Vagina (tissue), 2 donors: ENCODE data around the gene GLIPR1L1.

ENCODE experiments used
- POLR2A ChIP-seq, 2 donors: fragments of 450-650 bp; IDR thresholded peaks; one replicate each; pipeline ENCODE4 v1.6.1; 2017; ENCODE audit warnings: antibody characterized with exemption in 2 of 2, mild to moderate bottlenecking in 2 of 2, moderate library complexity in 2 of 2
- POLR2AphosphoS5 ChIP-seq, 2 donors: sonication (generic); formaldehyde crosslinking; IDR thresholded peaks; one replicate each; pipeline ENCODE4 v1.9.0; 2017; ENCODE audit warnings: antibody characterized with exemption in 2 of 2, mild to moderate bottlenecking in 2 of 2, low read depth in 1 of 2; ENCODE audit not compliant: insufficient read depth in 1 of 2
- TF ChIP-seq, protein P1 (sequence below), 3 experiments: fragments of 450-650 bp in 2 of 3; fragments of 200-600 bp in 1 of 3; sonication (generic) in 1 of 3; IDR thresholded peaks; one replicate each; pipeline ENCODE4 v1.5.1; 2017 to 2019; ENCODE audit warnings: antibody characterized with exemption in 3 of 3, mild to moderate bottlenecking in 2 of 3, moderate library complexity in 2 of 3

DNA sequence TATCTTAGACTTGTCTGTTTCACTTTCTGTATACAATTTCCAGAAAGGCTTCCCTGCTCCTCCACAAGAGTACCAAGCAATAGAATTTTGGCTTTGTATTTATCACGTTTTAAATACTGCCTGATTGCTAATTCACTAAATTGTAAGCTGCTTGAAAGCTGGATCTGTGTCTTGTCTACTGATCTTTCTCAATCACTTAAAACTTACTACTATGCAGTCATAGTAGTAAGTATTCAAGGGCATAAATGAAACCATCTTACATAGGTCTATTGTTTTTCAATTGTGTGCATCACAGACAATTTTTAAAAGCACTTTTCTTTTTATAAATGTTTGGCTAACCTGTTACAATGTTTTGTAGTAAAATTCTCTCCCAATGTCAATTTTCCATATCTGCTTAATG is 55.2 kb downstream of the GLIPR1L1 start:
- TF ChIP-seq, protein P1, sequence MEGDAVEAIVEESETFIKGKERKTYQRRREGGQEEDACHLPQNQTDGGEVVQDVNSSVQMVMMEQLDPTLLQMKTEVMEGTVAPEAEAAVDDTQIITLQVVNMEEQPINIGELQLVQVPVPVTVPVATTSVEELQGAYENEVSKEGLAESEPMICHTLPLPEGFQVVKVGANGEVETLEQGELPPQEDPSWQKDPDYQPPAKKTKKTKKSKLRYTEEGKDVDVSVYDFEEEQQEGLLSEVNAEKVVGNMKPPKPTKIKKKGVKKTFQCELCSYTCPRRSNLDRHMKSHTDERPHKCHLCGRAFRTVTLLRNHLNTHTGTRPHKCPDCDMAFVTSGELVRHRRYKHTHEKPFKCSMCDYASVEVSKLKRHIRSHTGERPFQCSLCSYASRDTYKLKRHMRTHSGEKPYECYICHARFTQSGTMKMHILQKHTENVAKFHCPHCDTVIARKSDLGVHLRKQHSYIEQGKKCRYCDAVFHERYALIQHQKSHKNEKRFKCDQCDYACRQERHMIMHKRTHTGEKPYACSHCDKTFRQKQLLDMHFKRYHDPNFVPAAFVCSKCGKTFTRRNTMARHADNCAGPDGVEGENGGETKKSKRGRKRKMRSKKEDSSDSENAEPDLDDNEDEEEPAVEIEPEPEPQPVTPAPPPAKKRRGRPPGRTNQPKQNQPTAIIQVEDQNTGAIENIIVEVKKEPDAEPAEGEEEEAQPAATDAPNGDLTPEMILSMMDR (IDR thresholded peaks at IDR 0.05) = no peak
- TF ChIP-seq POLR2A (IDR thresholded peaks at IDR 0.05) (no peak), POLR2AphosphoS5 (IDR thresholded peaks at IDR 0.05; ENCODE audit: insufficient read depth in 1 of 2, low read depth in 1 of 2) (no peak)
